T-helper 2 cell treated with Interferon-gamma antibody and Interleukin-4, amounts not matched to agents 100 ng/mL and 5 ng/mL, for 36 hours (primary cell): ENCODE measurements around the gene REPIN1. TPM values are rescaled to one million over a fixed set of nuclear protein-coding genes. Genes with fewer than 3 reads are reported as not detected.

Source experiments
- intact Hi-C: fragments of 100-400 bp; cut with micrococcal nuclease; formaldehyde crosslinking; loops from one replicate; pipeline ENCODE4 v1.15.1; 2023
- total RNA-seq: library from RNA; stranded (reverse); gene quantifications from 2 replicates; pipeline ENCODE4 v1.2.3, GENCODE V29; 2022

REPIN1 gene
- total RNA-seq, 1 donor from 2014 or later: 58.2 TPM

DNA sequence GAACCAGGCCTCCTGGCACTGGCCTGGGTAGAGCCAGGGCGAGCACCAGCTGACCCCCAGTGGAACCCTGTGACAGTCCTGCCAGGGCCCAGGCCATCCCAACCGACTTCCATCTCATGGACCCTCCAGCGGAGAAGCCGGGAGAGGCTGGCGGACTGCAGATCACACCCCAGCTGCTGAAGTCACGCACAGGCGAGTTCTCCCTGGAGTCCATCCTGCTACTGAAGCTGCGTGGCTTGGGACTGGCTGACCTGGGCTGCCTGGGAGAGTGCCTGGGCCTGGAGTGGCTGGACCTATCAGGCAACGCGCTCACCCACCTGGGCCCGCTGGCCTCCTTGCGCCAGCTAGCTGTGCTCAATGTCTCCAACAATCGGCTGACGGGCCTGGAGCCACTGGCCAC is 31.9 kb upstream of the REPIN1 start:
- intact Hi-C loops: no loop called here

DNA sequence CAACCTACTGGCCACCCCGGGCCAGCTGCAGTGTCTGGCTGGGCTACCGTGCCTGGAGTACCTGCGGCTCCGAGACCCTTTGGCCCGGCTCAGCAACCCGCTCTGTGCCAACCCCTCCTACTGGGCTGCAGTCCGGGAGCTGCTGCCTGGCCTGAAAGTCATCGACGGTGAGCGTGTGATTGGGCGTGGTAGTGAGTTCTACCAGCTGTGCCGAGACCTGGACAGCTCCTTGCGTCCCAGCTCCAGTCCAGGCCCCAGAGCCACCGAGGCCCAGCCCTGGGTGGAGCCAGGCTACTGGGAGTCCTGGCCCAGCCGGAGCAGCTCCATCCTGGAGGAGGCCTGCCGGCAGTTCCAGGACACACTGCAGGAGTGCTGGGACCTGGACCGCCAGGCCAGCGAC is 31.4 kb upstream of the REPIN1 start:
- intact Hi-C loops: no loop called here

DNA sequence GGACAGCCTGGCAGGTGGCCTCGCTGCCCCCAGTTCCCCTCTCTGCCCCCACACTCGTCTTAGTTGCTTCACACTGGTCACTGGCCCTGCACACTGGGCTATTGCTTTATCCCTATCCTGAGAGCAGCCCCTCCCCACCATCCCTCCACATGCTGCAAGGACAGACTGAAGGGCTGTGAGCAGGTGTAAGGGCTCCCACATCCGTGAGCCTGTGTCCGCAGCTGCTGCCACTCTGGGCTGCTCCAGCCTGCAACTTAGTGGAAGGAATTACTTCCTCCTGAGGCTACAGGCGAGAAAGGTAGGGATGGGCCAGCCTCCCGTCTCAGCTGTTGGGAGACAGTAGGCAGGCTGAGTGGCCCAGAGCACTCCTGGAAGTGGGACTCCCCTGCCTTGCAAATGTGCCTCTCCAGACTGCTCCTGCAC is 31.0 kb upstream of the REPIN1 start:
- intact Hi-C loops: no loop called here

DNA sequence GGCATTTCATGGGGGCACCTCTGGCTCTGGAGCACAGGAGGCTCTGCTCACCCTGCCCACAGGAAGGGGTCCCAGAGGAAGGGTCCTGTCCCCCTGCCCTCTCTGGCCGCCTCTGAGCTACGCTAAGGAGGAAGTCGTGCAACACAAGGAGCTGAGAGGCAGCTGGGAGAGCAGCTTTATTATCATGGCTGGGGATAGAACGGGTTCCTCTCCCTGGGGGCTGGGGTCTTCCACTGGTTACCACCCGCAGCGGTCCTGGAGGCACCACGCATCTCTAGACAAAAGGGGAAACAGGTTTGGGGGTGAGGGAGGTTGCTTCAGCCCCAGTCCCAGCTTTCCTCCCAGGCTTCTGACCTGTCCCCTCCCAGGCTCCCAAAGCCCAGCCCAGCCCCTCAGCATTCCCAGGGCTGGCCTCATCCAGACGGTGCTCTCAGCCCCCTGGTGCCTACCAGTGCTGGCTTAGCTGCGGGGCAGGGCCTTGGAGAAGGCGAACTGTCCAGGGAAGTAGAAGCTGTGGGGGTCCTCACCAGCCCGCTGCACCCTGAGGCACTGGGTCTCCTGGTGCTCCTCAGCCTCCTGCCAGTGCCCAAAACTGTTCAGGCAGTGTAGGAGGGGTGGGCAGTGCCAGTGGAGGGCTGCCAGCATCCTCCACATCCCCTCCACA is 30.3 kb upstream of the REPIN1 start:
- intact Hi-C loops: no loop called here

DNA sequence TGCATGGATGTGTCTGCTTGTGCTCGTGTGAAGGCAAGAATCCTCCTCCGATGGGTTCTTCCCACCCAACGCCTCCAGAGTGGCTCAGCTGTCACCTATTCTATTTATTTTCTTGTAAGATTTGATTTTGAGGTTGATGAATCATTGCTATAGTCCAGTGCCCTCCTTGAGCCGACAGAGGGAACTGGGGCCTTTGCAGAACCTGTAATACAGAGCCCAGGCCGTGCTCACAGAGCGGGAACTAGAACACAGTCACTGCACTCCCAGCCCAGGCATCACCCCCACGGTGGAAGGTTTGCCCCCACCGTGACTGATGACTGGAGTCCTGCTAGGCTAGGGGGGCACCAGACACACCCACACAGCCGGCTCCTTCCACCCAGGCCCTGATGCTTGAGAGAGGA is 29.2 kb upstream of the REPIN1 start:
- intact Hi-C loops: no loop called here

DNA sequence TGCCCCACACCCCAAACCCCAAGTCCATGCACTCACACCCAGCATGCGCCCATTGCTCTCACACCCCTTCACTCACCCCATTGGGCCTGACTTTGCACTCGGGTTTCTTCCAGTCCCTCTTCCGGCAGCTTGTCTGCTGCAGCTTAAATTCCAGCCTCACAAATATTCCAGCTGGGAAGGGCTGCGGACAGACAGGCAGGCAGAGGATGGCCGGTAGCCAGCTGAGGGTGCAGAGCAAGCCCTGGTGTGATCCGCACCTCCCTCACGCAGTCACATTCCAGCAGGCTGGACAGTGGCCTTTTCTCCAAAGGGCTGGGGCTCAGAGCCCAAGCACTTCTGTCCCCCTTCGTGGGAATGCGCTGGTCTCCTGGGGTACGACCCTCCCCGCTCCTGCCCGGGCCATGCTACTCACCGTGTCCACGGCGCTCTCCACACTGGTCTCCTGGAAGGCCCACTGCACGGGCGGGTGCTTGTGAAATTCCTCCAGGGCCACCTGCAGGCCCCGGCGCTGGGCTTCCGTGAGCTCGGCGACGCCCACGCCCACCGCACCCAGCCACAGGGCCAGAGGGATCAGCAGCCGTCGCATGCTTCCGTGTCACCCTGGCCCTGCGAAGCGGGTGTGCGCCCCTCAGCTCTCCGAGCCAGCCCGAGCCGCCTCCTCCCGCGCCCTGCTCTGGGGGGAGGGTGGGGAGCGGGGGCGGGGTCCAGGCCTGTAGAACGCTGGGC is 28.4 kb upstream of the REPIN1 start:
- intact Hi-C loops: no loop called here

DNA sequence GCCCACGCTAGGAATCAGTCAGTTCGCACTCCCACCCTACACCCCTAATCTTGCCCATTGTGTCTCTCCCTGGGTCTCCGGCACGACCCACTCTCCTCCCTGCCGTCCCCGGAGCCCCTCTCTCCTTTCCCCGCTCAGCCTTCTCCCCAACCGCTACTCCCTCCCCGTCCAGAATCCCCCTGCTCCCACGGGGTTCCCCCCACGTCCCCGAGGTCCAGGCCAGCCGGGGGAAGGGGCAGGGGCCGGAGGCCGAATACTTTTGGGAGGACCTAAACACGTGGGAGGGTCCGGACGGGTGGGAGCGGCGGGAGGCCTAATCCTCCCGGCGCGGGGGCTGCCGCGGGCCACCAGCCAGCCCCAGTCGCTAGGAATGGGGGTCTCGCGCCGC is 27.8 kb upstream of the REPIN1 start:
- intact Hi-C loops: no loop called here

DNA sequence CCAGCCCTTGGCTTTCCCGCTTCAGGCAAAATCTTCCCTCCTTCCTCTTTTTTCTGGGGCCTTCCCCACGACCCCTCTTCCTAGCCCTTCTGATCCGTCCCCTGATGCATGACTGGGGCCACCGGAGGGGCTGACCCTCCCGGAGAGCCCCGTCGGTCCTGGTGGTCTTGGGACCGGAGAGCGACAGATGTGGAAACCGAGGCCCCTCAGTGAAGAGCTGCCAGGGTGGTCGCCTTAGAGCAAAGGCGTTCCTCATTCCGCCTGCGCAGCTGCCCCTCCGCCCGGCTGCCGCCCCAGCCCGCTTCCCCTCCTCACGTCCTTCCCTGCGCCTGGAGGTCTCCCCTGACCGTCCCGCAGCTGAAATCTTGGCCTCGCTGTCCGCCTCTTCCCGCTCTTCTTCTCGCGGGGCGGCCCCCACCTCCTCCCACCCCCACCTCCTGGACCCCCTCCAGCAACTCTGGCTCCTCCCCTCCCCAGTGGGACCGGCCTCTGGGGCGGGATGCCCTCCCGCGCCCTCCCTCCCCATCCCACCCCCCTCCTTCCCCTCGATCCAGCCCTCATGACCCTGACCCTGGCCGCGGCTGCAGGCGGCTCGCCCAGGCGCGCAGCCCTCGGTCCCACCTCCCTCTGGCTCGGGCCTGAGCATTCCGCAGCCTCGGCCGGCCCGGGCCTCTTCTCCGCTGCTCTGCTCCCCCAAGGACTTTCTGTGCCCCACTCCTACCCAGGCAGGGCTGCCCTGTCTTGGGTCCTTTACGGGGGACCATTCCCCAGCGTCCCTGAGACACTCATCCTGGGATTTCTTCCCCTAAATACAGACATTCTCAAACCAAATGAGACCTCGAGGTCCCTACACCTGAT is 27.1 kb upstream of the REPIN1 start, which contains the start of gene RARRES2:
RARRES2 (minus strand) TSS at position 367 of the 858 bp plus-strand sequence. CDS start 1,020 bp downstream, outside the sequence.
- intact Hi-C loops: no loop called here

DNA sequence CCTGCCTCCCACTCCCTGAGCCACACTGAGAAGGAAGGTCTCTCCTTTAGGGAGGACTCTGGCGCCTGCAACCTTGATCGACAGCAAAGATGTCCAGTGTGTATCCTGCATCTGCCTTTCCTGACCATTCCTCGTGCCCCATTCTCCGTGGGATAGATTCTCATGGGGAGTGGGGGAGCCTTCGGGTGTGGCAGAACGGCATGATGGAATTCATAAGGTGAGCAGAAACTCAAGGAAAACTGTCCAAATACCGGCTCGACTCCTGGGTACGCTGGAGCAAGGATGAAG is 26.6 kb upstream of the REPIN1 start:
- intact Hi-C loops: no loop called here

DNA sequence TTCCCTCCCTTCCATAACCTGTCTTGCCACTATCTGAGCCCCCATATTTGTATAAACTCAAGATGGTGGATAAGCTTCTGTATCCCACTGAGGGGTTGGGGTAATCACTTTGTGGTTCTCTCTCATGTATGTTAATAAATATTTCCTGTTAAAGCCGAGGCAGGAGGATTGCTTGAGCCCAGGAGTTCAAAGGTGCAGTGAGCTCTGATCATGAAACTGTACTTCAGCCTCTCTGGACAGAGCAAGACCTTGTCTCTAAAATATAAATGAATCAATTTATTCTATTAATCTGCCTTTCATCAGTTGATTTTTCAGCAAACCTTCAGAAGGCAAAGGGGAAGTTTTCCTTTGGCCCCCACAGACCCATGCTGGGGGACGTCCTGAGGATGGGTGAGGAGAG is 25.4 kb upstream of the REPIN1 start:
- intact Hi-C loops: no loop called here

DNA sequence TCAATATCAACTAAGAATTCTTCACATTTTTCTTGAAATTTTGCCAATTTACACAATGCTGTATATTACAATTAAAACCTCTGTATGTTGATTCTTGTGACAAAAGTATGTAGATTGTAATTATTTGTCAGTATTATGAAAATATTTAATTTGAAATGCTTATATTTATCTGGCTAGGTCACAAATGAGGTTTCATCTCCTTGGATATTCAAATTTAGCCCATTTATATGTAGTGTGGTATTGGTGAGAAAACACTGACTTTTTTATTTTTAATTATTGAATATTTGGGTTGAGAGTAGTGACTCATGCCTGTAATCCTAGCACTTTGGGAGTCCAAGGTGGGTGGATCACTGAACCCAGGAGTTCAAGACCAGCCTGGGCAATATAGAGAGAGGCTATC is 24.3 kb upstream of the REPIN1 start:
- intact Hi-C loops: no loop called here

DNA sequence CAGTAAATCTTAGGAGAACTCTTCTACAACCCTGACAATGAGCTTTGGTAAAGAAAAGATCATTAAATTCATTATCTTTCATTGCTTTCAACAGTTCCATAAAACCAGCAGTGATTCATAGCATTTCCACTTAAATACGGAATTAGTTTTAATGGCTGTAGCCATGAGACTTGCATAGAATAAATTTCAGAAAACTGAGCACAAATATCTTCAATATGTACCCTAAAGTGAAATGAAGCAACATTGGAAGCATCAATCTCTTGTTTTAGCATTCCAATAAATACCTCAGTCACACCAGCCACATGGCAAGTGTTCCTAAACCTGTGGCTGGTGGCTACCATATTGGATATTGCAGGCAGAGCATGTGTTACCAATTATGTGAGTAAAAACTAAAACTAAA is 23.6 kb upstream of the REPIN1 start:
- intact Hi-C loops: no loop called here

DNA sequence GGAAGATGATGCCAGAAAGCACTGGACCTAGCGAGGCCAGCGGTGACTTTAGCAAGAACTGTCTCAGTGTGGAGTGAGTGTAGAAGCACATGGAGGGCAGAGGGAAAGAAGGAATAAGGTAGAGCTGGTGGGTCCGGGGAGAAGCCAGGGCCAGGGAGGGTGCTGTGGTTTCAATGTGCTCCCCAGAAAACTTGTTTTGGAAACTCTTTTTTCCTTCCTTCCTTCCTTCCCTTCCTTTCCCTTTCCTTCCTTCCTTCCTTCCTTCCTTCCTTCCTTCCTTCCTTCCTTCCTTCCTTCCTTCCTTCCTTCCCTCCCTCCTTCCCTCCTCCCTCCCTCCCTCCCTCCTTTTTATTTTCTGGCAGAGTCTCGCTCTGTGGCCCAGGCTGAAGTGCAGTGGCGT is 21.7 kb upstream of the REPIN1 start:
- intact Hi-C loops: no loop called here

DNA sequence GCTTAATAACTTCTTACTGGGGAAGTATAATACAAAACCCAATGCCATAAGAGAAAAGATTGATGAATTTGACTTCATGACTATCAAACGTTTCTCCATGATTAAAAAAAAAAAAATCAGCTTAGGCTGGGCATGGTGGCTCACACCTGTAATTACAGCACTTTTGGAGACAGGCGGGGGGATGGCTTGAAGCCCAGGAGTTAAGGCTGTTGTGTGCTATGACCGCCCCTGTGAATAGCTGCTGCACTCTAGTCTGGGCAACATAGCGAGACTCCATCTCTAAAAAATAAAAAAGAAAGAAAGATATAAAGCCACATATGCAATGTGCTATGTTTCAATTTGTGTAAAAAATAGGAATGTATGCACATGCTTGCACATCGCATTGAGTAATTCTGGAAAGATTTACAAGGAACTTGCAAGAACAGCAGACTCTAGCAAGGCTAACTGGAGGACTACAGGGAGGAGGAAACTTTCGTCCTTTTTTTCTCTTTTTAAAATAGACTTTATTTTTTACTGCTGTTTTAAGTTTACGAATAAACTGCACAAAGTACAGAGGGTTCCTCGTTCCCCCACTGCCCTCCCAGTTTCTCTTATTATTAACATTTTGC is 16.9 kb upstream of the REPIN1 start:
- intact Hi-C loops: no loop called here

DNA sequence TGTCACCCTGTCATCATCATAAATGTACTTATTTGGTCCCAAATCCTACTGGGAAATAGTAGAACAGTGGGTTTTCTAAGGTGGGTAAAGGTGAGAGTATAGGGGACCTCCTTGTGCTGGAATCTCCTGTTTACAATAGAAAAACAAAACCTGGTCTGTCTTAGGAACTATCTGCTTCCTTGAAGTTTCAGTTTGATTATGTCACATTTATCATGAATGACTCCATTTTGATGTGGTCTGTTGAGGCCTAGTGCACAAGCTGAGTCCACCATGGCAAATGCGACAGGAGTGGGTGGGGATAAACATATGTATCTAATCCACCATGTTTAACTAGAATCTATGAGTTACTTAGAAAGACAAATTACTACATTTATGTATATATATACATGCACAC is 13.0 kb upstream of the REPIN1 start:
- intact Hi-C loops: loop anchor here (1.0 to 2.0 kb wide), 4 partner anchors 24 to 401 kb away; partner anchors contain the start of gene ZNF775

DNA sequence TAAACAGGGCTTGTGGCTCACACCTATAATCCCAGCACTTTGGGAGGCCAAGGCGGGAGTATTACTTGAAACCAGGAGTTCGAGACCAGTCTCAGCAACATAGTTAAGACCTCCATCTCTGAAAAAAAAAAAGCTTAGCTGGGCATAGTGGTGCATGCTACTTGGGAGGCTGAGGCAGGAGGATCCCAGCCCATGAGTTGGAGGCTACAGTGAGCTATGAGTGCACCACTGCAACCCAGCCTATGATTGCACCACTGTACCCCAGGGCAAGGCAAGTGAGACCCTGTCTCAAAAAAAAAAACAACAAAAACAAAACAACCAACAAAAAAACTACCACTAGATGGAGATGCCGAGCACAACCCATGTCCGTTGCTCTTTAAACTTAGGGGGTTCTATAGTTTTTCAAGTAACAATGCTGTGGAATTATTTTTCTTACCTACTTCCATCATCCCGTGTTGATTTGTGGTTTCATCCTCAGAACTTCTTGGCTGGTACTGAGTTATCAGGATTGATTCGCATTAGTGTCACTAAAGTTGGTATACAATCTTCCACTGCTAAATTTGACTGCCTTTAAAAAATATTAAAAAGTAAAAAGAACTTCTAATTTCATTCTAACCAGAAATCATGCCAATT is 12.2 kb upstream of the REPIN1 start:
- intact Hi-C loops: loop anchor here (1.0 to 2.0 kb wide), 4 partner anchors 23 to 400 kb away; partner anchors contain the start of gene ZNF775

DNA sequence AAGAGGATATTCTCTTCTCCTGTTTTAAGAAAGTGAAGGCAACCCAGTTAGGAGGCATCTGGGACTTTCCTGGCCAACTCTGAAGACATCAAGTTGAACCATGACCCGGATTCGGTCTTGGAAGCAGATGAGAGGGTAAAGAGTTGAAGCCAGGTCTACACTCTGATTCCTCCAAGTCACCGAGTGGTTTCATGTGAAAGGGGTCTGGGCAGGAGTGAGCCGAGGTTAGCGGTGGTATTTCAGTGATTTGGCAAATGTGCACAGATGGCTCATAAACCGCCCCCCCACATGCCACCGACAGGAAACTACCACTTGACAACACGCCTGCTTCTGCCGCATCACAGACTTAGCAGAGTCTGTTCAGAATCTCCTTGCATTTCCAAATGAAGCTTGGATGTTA is 11.4 kb upstream of the REPIN1 start:
- intact Hi-C loops: loop anchor here (1.0 to 2.0 kb wide), 2 partner anchors 11 to 400 kb away; partner anchors contain the start of gene REPIN1

DNA sequence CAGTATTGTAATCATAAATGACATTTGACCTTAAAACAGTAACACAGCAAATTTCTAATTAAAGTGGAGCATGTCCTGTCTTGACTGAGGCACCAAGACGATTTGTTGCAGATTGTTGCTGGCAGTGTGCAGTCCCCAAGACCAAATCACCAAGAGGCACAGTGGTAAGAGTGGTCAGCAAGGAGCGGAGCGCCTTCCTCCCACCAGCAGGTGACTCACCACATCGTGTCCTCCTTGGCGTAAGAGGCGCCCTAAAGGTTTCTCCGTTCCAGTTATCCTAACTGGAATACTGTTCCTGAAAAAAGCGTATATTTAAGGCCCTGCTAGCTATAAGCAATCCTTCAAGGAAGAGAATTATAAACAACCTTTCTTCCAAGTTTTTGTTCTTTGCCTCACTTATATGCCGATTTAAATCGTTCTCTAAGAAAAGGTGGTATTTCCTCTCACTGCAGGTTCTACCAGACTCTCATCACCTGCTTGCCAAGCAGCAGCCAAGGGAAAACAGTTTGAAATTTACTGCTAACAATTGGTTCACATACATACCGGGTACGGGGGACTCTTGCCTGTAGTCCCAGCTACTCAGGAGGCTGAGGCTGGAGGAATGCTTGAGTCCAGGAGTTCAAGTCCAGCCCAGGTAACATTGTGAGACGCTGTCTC is 10.7 kb upstream of the REPIN1 start:
- intact Hi-C loops: loop anchor here (1.0 to 2.0 kb wide), 2 partner anchors 10 to 399 kb away; partner anchors contain the start of gene REPIN1

DNA sequence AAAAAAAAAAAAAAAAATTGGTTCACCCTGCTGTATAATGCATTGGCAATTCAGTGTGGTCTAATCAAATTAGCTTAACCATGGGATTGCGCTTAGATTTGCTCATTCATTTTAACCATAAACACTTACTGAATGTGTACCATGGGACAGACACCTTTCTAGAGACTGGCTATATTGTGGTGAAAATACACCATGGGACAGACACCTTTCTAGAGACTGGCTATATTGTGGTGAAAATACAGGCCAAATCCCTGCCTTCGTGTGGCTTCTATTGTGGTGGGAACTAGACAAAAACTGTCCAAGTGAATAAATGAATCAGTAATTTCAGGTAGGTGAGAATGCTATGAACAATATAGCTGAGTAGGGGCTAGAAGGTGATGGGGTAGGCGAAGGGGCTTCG is 10.2 kb upstream of the REPIN1 start:
- intact Hi-C loops: no loop called here

DNA sequence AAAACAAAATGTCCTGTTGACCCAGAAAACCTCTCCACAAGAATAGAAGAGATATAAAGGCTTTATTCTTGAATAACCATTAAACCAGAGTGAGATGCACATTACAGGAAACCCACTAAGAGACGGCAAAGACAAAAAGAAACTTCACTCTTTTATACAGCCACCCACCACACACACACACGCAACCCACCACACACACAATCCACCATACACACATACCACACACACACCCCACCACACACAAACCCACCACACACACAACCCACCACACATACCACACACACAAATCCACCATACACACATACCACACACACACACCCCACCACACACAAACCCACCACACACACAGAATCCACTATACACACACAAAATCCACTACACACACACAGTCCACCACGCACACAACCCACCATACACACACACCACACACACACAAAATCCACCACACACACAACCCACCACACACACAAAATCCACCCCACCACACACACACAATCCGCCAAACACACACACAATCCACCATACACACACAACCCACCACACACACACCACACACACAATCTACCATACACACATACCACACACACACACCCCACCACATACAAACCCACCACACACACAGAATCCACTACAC is 9.5 kb upstream of the REPIN1 start:
- intact Hi-C loops: no loop called here
